GM19351 (cell line): ENCODE measurements around the gene SPATA31A3.
"Not testable (repeated sequence)": the region's sequence is repeated elsewhere in the genome, so short reads cannot be mapped to it uniquely, and the experiment has no call there.

Experiments
- ATAC-seq: cut with Tn5 transposase; IDR thresholded peaks from one replicate; pipeline ENCODE4 v1.9.1; 2021; ENCODE audit warnings: mild to moderate bottlenecking, moderate library complexity; ENCODE audit not compliant: unreplicated experiment

Gene SPATA31A3

DNA sequence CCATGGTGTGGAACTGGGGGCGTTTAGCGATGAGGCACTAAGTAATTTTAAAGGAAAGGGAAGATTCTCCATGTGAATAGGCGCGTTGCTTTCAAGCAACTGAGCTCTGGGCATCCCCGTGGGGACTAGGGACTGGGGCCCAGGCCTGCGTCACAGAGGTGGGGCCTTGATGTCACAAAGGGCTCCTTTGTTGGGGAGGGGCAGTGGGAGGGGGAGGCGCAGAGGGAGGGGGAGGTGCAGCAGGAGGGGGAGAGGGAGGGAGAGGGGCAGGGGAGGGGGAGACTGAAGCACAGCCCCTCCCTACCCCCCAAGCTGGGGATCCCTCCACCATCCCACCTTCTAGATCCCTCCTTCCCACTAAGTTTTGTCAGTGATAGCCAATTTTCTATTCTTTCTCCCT, at the start of gene SPATA31A3:
Gene SPATA31A3 (minus strand): TSS at position 101 of the 400 bp plus-strand sequence. CDS start 29 bp downstream, at position 72.
- ATAC-seq = not testable (repeated sequence)

DNA sequence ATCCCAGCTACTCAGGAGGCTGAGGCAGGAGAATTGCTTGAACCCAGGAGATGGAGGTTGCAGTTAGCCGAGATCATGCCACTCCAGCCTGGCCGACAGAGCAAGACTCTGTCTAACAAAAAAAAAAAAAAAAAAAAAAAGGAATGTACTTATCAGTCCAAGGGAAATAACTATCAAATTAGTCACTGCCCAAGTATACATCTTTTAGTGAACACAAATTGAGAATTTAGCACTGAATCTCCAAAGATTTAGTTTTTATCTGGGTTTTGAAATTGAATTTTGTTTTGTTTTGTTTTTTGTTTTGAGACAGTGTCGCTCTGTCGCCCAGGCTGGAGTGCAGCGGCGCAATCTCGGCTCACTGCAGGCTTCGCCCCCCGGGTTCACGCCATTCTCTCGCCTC, 39.8 kb downstream of the SPATA31A3 start:
- ATAC-seq = not testable (repeated sequence)

DNA sequence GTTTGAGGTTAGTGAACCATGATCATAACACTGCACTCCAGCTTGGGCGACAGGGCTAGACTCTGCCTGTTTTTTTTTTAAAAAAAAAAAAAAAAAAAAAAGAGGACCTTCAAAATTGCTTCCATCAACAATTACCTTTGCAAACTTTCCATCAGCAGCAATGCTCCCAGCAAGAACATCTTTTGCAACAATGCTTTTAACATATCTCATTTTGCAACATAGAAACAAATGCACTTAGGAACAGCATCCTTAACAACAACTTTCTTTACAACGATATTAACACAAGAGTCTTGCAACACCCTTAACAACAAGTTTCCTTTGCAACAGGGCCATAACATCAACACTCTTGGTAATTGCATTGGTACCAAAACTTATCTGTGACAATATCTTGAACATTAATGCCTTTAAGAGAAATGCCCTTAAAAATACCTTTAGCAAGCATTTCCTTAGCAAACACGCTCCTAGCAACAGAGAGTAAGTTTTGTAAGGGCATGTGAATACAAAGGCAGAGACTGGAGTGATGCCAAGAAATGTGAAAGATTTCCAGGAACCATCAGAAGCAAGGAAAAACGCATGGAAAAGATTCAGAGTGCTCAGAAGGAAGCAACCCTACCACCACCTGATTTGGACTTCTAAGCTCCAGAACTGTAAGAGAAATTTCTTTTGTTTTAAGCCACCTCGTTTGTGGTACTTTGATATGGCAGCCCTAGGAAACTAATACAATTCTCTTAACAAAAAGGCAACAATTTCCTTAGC, 49.8 kb downstream of the SPATA31A3 start:
- not testable (repeated sequence) for ATAC-seq

DNA sequence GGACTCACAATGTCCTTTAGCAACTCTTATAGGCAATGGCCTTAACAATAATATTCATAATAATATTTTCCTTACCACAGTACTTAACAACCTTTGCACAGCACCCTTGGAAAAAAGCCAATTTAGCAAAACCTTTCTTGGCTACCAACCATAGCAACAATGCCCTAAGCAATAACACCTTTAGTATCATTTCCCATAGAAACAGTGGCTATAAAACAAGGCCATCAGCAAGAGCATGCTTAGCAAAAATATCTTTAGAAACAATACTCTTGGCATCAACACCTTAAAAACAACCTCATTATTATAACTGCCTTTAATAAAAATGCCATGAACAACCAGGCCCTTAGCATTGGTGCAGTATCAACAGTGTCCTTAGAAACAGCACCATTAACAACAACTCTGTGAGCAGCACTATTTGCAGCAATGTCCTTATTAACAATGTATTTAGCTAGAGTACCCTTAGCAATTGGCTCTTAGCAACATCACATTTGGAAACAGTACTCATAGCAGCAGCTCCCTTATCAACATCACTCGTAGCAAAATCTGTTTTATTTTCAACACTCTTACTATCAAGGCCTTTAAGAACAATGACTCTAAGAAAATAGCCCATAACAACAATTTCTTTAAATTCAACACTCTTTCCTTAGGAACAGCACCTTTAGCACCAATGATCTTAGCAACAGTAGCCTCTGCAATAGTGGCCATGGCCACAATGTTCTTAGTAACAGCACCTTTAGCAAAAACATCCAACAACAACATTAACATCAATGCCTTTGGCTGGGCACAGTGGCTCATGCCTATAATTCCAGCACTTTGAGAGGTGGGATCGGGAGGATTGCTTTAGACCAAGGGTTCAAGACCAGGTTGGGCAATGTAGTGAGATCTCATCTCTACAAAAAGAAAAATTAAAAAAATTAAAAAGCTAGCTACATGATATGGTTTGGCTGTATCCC, 52.2 kb downstream of the SPATA31A3 start:
- not testable (repeated sequence) for ATAC-seq

DNA sequence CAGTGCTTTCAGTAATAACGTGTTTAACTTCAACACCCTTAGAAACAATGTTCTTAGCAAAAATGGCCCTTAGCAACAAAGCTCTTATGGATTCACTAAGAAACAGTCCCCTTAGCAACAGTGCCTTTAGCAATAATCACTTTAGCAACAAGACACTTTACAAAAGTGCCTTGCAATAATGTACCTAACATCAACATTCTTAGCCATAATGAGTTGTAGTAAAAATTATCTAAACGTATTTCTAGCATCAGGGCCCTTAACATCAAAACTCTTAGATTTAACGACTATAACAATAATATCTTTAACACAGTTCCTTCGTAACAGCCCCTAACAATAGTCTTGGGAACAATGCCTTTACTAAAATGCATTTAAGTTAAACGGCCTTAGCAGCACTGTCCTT, 54.0 kb downstream of the SPATA31A3 start:
- ATAC-seq = not testable (repeated sequence)

DNA sequence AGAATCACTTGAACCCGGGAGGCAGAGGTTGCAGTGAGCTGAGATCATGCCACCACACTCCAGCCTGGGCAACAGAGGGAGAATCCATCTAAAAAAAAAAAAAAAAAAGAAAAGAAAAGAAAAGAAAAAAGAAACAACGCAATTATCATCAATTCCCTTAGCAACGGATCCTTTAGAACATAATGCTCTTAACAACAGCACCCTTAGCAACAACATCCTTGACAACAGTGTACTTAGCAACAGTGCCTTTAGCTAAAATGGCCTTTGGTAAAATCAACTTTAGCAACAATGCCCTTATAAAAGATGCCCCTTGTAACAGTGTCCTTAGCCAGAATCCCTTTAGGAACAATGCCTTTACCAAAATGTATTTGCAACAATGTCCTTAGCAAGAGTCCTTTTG, 54.7 kb downstream of the SPATA31A3 start:
- not testable (repeated sequence) for ATAC-seq
